AG09309 (cell line): ENCODE results near the gene MTPN.

Experiments used
- DNase-seq: peaks from one replicate; pipeline ENCODE4 v3.0.0-alpha.2; 2010; ENCODE audit warnings: low read depth
- H3K4me3 ChIP-seq: 2 replicates; pipeline ENCODE4 v1.5.1; 2011; ENCODE audit warnings: mild to moderate bottlenecking, low read depth, low read length, moderate library complexity; ENCODE audit not compliant: control insufficient read depth
- CTCF ChIP-seq: IDR thresholded peaks from 2 replicates; pipeline ENCODE4 v1.5.1; 2011; ENCODE audit warnings: mild to moderate bottlenecking, low read depth, low read length, inconsistent platforms; ENCODE audit not compliant: insufficient read depth, control insufficient read depth; ENCODE audit errors: missing control alignments

MTPN gene

GRCh38 chr7:135991322-135991721, 14.2 kb upstream of the MTPN start:
- H3K4me3 ChIP-seq, result no peak overlapping the region
- no peak for TF ChIP-seq CTCF
- no peak for DNase-seq

- TF ChIP-seq CTCF, result no peak
- DNase-seq, result no peak
- H3K4me3 ChIP-seq, result no peak overlapping the region
These were observed 13.1 kb upstream of the MTPN start for GRCh38 chr7:135990258-135990657.

GRCh38 chr7:135981958-135982646, 4.9 kb upstream of the MTPN start:
- TF ChIP-seq CTCF, result no peak
- no peak for DNase-seq
- no peak overlapping the region for H3K4me3 ChIP-seq

- H3K4me3 ChIP-seq, result peak overlapping the region; percentile 28
- TF ChIP-seq CTCF, result no peak
- DNase-seq, result peak; percentile 57
These were observed 3.6 kb upstream of the MTPN start for GRCh38 chr7:135980665-135981180.

GRCh38 chr7:135980012-135980551, 2.9 kb upstream of the MTPN start:
- no peak for DNase-seq
- H3K4me3 ChIP-seq, result peak overlapping the region; percentile 28

GRCh38 chr7:135979471-135980011, 2.4 kb upstream of the MTPN start:
- no peak for TF ChIP-seq CTCF
- no peak for DNase-seq
- H3K4me3 ChIP-seq, result no peak overlapping the region

More at GRCh38 chr7:135980012-135980551, 2.9 kb upstream of the MTPN start:
- no peak for TF ChIP-seq CTCF
